BLaER1 treated with 17β-estradiol and CSF1 and Interleukin-3, amounts not matched to agents 10 nM and 100 nM (cell line): ENCODE data around the gene NGFR.
"Not testable (repeated sequence)": the region's sequence is repeated elsewhere in the genome, so short reads cannot be mapped to it uniquely, and the experiment has no call there.

Experiments
- H3K27ac ChIP-seq, 11 experiments: shearing (Covaris generic); formaldehyde crosslinking; 2 replicates each; pipeline ENCODE4 v1.8.1; 2022
- H3K27me3 ChIP-seq, 11 experiments: shearing (Covaris generic); formaldehyde crosslinking; 2 replicates each; pipeline ENCODE4 v1.8.1; 2022
- H3K36me3 ChIP-seq, 11 experiments: shearing (Covaris generic); formaldehyde crosslinking; 2 replicates each; pipeline ENCODE4 v1.8.1; 2022
- H3K4me1 ChIP-seq, 10 experiments: shearing (Covaris generic); formaldehyde crosslinking; 2 replicates each; pipeline ENCODE4 v1.8.1; 2022
- H3K4me2 ChIP-seq, 11 experiments: shearing (Covaris generic); formaldehyde crosslinking; 2 replicates each; pipeline ENCODE4 v1.8.1; 2022
- H3K4me3 ChIP-seq, 10 experiments: shearing (Covaris generic); formaldehyde crosslinking; 2 replicates each; pipeline ENCODE4 v1.8.1; 2022
- H3K9ac ChIP-seq, 11 experiments: shearing (Covaris generic); formaldehyde crosslinking; 2 replicates each; pipeline ENCODE4 v1.8.1; 2022
- H3K9me3 ChIP-seq, 11 experiments: shearing (Covaris generic); formaldehyde crosslinking; replicated peaks in 1 of 11; 2 replicates each; pipeline ENCODE4 v1.8.1; 2022
- H4K20me1 ChIP-seq, 11 experiments: shearing (Covaris generic); formaldehyde crosslinking; 2 replicates each; pipeline ENCODE4 v1.8.1; 2022
- Cebpa-rat ChIP-seq, 11 experiments: shearing (Covaris generic); IDR thresholded peaks; 2 replicates each; pipeline ENCODE4 v1.8.1; 2022

The NGFR gene

GRCh38 chr17:49497148-49498028 lies 2.3 kb downstream of the NGFR start:
- H3K9me3 ChIP-seq = no peaks in the 10 kb centered on the region
- peak overlapping the region; percentile 47 to 73 (median 62) for H3K4me3 ChIP-seq
- peak overlapping the region; percentile 91 to 100 (median 99) for H3K4me2 ChIP-seq
- peak overlapping the region in 5 of 11 experiments; percentile 11 to 70 (median 54); a peak in 9 of 22 replicates for H3K9ac ChIP-seq
- no peak for TF ChIP-seq Cebpa-rat (IDR thresholded peaks at IDR 0.05)
- peaks cover 0 to 50% (median 25%) of the 10 kb centered on the region in 11 experiments; a peak in 20 of 22 replicates for H4K20me1 ChIP-seq
- H3K36me3 ChIP-seq = no peaks in the 10 kb centered on the region
- no peak overlapping the region for H3K27ac ChIP-seq
- peaks cover 56 to 66% (median 61%) of the 10 kb centered on the region in 11 experiments for H3K27me3 ChIP-seq
- H3K4me1 ChIP-seq = peaks cover 28 to 54% (median 33%) of the 10 kb centered on the region in 10 experiments

GRCh38 chr17:49498029-49498615 lies 3.0 kb downstream of the NGFR start:
- Histone ChIP-seq H3K9me3 (no peaks in the 10 kb centered on the region), H3K9ac (no peak overlapping the region), H3K27me3 (peaks cover 56 to 66% (median 61%) of the 10 kb centered on the region in 11 experiments), H3K36me3 (no peaks in the 10 kb centered on the region), H3K4me1 (peaks cover 28 to 60% (median 33%) of the 10 kb centered on the region in 10 experiments), H3K27ac (no peak overlapping the region), H3K4me2 (peak overlapping the region; percentile 91 to 100 (median 99); a peak in 19 of 22 replicates), H4K20me1 (peaks cover 0 to 50% (median 25%) of the 10 kb centered on the region in 11 experiments; a peak in 20 of 22 replicates), H3K4me3 (peak overlapping the region in 5 of 10 experiments; percentile 56 to 64 (median 62); a peak in 6 of 20 replicates)
- TF ChIP-seq Cebpa-rat (IDR thresholded peaks at IDR 0.05) = no peak

- peaks cover 14 to 34% (median 16%) of the 10 kb centered on the region in 10 experiments for H3K4me1 ChIP-seq
- no peak overlapping the region for H3K9ac ChIP-seq
- H3K9me3 ChIP-seq = no peaks in the 10 kb centered on the region
- H3K4me3 ChIP-seq = no peak overlapping the region
- no peak overlapping the region for H3K27ac ChIP-seq
- TF ChIP-seq Cebpa-rat (IDR thresholded peaks at IDR 0.05) = no peak
- H4K20me1 ChIP-seq = peaks cover 0 to 44% (median 18%) of the 10 kb centered on the region in 11 experiments; a peak in 19 of 22 replicates
- H3K27me3 ChIP-seq = peaks cover 44 to 52% (median 48%) of the 10 kb centered on the region in 11 experiments
- no peak overlapping the region for H3K4me2 ChIP-seq
- H3K36me3 ChIP-seq = no peaks in the 10 kb centered on the region
Measured at GRCh38 chr17:49501496-49501895, 6.4 kb downstream of the NGFR start.

GRCh38 chr17:49502254-49502653 lies 7.2 kb downstream of the NGFR start:
- H3K4me2 ChIP-seq = peak overlapping the region in 4 of 11 experiments; percentile 9 to 36 (median 32); a peak in 4 of 22 replicates
- H3K27me3 ChIP-seq = peaks cover 36 to 44% (median 41%) of the 10 kb centered on the region in 11 experiments
- H4K20me1 ChIP-seq = peaks cover 0 to 36% (median 10%) of the 10 kb centered on the region in 11 experiments; a peak in 16 of 22 replicates
- TF ChIP-seq Cebpa-rat (IDR thresholded peaks at IDR 0.05) = no peak
- no peak overlapping the region for H3K9ac ChIP-seq
- no peaks in the 10 kb centered on the region for H3K9me3 ChIP-seq
- H3K27ac ChIP-seq = no peak overlapping the region
- no peak overlapping the region for H3K4me3 ChIP-seq
- peaks cover 8 to 33% (median 12%) of the 10 kb centered on the region in 10 experiments for H3K4me1 ChIP-seq
- no peaks in the 10 kb centered on the region for H3K36me3 ChIP-seq

GRCh38 chr17:49502680-49503079 lies 7.6 kb downstream of the NGFR start:
- peaks cover 3 to 33% (median 12%) of the 10 kb centered on the region in 10 experiments for H3K4me1 ChIP-seq
- not testable (repeated sequence) for H3K36me3 ChIP-seq, H3K27ac ChIP-seq, H3K9me3 ChIP-seq, H3K4me3 ChIP-seq, H3K9ac ChIP-seq
- H4K20me1 ChIP-seq = peaks cover 0 to 32% (median 6%) of the 10 kb centered on the region in 11 experiments; a peak in 15 of 22 replicates
- peak overlapping the region in 5 of 11 experiments; percentile 5 to 36 (median 31); a peak in 4 of 22 replicates for H3K4me2 ChIP-seq
- H3K27me3 ChIP-seq = peaks cover 32 to 44% (median 36%) of the 10 kb centered on the region in 11 experiments

GRCh38 chr17:49504369-49504768 lies 9.3 kb downstream of the NGFR start:
- Histone ChIP-seq H3K4me1 (peaks cover 0 to 40% (median 21%) of the 10 kb centered on the region in 10 experiments; a peak in 16 of 20 replicates), H3K9me3 (no peaks in the 10 kb centered on the region), H3K27me3 (peaks cover 15 to 40% (median 19%) of the 10 kb centered on the region in 11 experiments), H3K4me2 (no peak overlapping the region), H3K36me3 (no peaks in the 10 kb centered on the region), H3K27ac (no peak overlapping the region), H3K4me3 (no peak overlapping the region), H3K9ac (no peak overlapping the region), H4K20me1 (peaks cover 0 to 19% (median 0%) of the 10 kb centered on the region in 11 experiments; a peak in 5 of 22 replicates)
- TF ChIP-seq Cebpa-rat (IDR thresholded peaks at IDR 0.05) = no peak

- no peak for TF ChIP-seq Cebpa-rat (IDR thresholded peaks at IDR 0.05)
Measured at GRCh38 chr17:49505854-49506253, 10.8 kb downstream of the NGFR start.

GRCh38 chr17:49506282-49506681 lies 11.2 kb downstream of the NGFR start:
- H3K36me3 ChIP-seq = no peaks in the 10 kb centered on the region

More at GRCh38 chr17:49505854-49506253, 10.8 kb downstream of the NGFR start:
- Histone ChIP-seq H3K36me3 (no peaks in the 10 kb centered on the region), H3K9me3 (no peaks in the 10 kb centered on the region), H4K20me1 (peaks cover 0 to 8% (median 0%) of the 10 kb centered on the region in 11 experiments; a peak in 3 of 22 replicates), H3K9ac (no peak overlapping the region), H3K4me1 (peaks cover 0 to 48% (median 27%) of the 10 kb centered on the region in 10 experiments; a peak in 16 of 20 replicates), H3K27me3 (peaks cover 0 to 33% (median 5%) of the 10 kb centered on the region in 11 experiments; a peak in 15 of 22 replicates), H3K27ac (no peak overlapping the region), H3K4me3 (no peak overlapping the region), H3K4me2 (no peak overlapping the region)

More at GRCh38 chr17:49506282-49506681, 11.2 kb downstream of the NGFR start:
- Histone ChIP-seq H3K27me3 (peaks cover 0 to 30% (median under 1%) of the 10 kb centered on the region in 11 experiments; a peak in 7 of 22 replicates), H3K4me3 (no peak overlapping the region), H3K9me3 (no peaks in the 10 kb centered on the region), H3K9ac (no peak overlapping the region), H4K20me1 (peaks cover 0 to 5% (median 0%) of the 10 kb centered on the region in 11 experiments; a peak in 3 of 22 replicates), H3K4me2 (no peak overlapping the region), H3K27ac (no peak overlapping the region), H3K4me1 (peaks cover 0 to 44% (median 27%) of the 10 kb centered on the region in 10 experiments; a peak in 16 of 20 replicates)
- TF ChIP-seq Cebpa-rat (IDR thresholded peaks at IDR 0.05) = no peak
